ENCODE data around the gene ELP1.
"Not testable (repeated sequence)": the region's sequence is repeated elsewhere in the genome, so short reads cannot be mapped to it uniquely, and the experiment has no call there.

- TF ChIP-seq CTCF, POLR2A (IDR thresholded peaks at IDR 0.05): not testable (repeated sequence)
These were observed 34.8 kb downstream of the ELP1 start for GRCh38 chr9:108899023-108899695.

Measured in testis (tissue), 2 donors.